Germinal center (tissue), 1 donor: ENCODE results near the gene SYS1.

Experiments
- DNase-seq: peaks from one replicate; pipeline ENCODE4 v3.0.0; 2012; ENCODE audit warnings: mixed read lengths, low spot score

SYS1 gene

DNA sequence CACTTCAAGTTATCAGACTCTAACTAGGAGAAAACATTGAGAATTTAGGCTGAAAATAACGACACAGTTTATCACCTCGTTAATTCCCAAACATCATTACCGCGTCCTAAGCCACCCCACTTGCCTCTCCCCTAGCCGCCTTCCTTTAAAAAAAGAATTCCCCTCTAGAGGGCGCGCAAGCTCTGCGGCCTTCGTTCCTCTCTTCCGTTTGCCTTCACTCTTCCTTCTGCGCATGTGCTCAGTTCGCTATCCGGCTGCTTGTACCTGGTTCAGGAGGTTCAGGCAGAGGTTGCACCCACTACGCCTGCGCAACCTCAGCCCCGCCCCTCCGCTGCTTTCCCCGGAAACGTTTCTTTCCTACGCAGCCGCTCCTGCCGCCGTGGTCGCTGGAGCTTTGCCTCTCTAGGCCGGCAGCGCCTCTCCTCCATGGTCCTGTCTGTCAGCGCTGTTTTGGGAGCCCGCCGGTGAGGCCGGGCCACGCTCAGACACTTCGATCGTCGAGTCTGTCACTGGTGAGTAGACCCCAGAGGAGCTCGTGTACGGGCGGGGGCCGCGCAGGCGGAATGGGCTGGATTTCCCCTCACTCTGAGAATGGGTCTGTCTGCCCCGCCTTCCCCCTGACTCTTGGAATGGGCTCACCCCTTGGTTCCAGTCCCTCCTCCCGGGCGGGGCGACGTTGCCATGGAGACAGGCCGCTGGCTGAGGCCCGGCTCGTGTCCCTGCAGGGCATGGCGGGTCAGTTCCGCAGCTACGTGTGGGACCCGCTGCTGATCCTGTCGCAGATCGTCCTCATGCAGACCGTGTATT lies at the start of gene SYS1:
Gene SYS1, plus strand, starts transcription at position 353 of the 807 bp plus-strand sequence. Its CDS starts 376 bp downstream, at position 729.
- DNase-seq, result peak; percentile 98

DNA sequence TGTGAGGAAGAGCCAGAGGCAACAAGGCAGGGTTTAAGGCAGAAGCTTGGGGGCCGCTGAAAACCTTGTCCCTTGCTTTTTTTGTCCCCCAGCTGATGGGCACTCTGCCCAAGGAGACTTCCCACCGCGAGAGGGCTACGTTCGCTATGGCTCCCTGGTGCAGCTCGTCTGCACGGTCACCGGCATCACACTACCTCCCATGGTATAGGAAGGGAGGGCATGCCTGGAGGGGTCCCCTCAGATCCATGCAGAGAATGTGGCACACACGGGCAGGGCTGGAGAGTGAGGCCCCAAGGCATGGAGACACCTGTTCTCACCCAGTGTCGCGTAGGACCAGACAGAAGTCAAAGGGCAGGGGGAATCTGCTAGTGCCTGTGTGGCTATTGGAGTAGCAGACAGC lies 49.0 kb upstream of the SYS1 start:
- no peak for DNase-seq

DNA sequence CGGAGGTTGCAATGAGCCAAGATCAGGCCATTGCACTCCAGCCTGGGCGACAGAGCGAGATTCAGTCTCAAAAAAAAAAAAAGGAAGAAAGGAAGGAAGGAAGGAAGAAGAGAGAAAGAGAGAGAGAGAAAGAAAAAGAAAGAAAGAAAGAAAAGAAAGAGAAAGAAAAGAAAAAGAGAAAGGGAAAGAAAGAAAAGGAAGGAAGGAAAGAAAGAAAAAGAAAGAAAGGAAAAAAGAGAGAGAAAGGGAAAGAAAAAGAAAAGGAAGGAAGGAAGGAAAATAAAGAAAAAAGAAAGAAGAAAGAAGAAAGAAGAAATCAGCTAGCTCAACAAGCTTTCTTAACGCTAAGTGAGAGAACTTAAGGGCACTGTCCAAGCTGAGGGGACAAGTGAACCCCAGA lies 47.3 kb upstream of the SYS1 start:
- no peak for DNase-seq

DNA sequence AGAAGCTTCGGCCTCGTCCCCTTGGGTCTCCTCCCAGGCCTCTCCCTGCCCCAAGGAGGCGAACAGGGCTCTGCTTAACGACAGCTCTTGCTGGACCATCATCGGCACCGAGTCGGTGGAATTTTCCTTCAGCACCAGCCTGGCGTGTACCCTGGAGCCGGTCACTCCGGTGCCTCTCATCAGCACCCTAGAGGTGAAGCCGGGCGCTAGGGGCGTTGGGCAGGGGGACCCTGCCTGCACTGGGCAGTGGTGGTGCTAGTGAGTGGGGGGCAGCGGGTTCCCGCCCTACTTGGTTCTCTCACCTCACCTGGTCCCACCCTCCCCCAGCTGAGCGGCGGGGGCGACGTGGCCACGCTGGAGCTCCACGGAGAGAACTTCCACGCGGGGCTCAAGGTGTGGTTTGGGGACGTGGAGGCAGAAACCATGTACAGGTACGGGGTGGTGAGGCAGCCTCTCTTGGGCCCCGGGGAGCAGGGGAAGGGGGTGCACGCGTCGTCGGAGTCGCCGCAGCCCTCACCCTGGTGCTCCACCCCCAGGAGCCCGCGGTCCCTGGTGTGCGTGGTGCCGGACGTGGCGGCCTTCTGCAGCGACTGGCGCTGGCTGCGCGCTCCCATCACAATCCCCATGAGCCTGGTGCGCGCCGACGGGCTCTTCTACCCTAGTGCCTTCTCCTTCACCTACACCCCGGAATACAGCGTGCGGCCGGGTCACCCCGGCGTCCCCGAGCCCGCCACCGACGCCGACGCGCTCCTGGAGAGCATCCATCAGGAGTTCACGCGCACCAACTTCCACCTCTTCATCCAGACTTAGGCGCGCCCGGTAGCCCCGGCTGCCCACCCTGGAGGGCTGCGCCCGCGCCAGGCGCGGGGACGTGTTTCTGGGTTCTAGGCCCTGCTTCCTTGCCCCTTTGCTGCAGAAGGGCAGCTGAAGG lies 46.5 kb upstream of the SYS1 start:
- DNase-seq, result no peak

DNA sequence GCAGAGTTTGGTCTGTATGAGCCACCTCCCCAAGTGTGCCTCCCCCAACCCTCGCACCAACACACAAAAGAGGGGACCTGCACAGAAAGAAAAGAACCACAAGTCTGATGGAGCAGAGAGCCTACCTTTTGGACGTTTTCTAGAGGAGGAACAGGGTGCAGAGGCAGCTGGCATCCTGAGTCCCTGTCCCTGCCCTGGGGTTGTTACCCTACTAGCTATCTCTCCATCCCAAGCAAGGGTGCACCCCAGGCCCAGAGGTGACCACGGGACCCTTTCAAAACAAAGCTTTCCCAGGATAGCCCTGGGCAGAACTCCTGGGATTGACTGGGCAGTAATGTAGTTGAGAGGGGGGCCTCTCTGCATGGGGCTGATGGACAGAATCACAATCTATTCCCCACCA lies 45.1 kb upstream of the SYS1 start:
- no peak for DNase-seq

DNA sequence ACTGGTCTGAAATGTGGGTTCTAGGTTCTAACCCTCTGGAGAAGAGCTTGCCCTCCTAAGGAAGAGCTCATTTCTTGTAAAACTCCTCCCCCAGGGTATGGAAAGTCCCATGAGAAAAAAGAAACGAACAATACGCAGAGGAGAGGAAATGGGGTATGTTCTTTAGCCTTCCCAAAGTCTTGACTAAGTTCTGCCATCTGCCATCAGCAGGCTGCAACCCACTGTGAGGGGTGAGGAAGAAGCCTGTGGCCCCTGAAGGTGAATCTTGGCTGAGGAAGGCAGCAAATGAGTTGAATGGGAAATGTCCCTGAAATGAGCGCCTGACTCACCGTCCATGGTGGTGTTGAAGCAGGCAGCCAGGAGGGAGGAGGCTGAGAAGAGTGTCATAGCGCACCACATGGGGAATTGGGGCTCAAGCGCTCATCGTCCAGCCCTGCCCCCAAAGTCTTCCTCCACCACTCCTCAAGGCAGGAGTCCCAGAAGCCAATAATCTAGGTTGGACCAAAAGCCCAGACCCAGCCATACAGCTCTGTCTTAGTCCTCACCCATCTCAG lies 44.5 kb upstream of the SYS1 start:
- DNase-seq, result no peak

DNA sequence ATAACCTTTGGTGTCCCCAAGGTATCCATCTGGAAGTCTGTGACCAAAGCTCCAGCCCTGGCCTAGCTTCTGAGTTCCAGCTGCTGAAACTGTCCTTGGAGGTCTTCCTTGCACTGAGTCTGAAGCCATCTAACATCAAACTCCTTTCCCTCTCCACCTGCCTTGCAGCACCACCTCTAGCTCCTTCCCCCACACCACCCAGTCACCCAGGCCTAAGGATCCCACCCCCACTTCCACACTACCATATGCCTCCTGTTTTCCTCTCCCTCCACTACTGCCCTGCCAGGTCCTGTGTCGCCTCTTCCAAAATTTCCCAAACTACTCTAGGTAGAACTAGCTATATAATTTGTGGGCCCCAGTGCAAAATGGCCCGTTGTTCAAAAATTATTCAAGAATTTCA lies 44.0 kb upstream of the SYS1 start:
- no peak for DNase-seq

DNA sequence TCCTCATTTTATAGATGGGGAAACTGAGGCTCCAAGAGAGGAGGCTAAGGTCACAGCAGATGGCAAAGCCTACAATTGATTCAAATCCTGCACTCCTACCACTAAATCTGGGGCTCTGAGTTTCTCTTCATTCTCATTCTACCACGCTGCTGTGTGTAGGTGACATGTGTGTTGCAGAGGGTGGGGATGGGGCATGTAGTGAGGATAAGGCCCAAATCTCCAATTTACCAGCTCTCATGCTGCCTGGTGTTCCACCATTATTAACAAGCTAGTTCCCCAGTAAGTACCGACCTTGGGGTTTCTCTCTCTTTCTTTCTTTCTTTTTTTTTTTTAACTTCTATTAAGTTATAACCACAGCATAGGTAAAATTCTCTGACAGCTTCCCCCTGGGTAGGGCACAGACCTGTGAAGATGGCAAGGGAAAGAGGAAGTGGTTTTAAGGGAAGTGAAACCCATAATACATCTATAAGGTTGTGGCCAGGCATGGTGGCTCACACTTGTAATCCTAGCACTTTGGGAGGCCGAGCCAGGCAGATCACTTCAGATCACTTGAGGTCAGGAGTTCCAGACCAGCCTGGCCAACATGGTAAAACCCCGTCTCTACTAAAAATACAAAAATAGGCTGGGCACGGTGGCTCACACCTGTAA lies 41.9 kb upstream of the SYS1 start:
- peak; percentile 83 for DNase-seq

DNA sequence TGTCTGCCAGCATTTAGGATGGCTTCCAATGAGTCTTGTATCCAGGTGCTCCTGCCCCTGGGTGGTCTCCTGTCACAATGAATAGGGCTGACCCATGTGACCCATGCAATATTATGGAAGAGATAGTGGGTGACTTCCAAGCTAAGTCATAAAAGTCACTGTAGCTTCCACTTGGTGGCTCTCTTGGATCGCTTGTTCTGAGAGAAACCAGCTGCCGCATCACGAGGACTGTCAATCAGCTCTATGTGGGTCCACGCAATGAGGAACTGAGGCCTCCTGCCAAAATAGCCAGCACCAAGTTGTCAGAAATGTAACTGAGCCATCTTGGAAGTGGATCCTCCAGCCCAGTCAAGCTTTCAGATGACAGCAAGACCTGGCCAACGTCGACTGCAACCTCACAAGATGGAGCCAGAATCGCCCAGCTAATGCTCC lies 40.0 kb upstream of the SYS1 start:
- DNase-seq, result peak; percentile 48

DNA sequence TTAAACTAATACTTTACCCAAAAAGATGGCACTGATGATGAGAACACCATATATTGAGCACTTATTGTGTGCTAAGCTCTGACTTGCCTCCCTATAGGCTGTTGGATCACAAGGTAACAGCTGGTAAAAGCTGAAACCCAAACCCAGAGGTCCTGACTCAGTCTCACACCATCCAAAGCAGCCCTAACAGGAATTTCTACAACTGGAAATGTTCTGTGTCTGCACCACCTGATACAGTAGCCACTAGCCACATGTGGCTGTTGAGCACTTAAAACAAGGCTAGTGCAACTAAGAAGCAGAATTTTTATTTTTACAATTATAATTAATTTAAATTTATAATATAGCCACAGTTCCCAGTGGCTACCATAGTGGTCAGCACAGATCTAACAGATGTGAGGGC lies 39.2 kb upstream of the SYS1 start:
- no peak for DNase-seq

DNA sequence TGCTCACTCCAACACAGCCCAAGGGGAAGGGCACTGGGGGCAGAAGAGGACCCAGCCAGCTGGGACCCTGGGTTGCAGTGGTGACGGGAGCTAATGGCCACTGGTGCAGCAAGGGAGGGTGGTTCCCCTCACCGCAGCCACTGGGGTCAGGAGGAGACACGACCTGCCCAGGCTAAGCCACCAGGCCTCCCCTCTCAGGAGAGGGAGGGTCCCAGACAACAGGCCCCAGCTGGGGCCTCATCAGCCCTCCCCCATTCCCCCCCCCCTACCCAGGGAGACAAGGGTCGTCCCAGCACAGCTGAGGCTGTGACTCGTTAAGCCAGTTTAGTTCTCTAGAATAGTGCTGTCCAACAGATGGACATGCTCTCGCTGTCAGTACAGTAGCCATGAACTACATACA lies 37.6 kb upstream of the SYS1 start:
- no peak for DNase-seq

DNA sequence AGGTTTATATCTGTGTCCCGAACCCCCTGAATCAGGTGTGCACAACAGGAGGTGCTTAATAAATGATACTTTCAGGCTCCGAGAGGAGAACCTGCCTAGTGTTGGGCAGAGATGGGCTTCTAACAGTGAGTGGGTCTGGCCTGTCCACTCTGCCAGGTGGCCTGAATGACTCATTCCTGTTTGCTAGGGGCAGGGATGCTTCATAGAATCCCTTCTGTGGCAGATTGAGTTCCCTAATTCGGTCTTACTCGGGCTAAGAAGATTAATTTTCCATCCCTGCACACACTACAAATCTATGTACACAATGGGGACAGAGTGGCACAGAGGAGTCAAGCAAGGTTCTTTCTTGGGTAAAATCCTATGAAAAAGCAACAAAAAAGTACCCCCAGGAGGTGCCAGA lies 34.5 kb upstream of the SYS1 start:
- DNase-seq, result no peak

DNA sequence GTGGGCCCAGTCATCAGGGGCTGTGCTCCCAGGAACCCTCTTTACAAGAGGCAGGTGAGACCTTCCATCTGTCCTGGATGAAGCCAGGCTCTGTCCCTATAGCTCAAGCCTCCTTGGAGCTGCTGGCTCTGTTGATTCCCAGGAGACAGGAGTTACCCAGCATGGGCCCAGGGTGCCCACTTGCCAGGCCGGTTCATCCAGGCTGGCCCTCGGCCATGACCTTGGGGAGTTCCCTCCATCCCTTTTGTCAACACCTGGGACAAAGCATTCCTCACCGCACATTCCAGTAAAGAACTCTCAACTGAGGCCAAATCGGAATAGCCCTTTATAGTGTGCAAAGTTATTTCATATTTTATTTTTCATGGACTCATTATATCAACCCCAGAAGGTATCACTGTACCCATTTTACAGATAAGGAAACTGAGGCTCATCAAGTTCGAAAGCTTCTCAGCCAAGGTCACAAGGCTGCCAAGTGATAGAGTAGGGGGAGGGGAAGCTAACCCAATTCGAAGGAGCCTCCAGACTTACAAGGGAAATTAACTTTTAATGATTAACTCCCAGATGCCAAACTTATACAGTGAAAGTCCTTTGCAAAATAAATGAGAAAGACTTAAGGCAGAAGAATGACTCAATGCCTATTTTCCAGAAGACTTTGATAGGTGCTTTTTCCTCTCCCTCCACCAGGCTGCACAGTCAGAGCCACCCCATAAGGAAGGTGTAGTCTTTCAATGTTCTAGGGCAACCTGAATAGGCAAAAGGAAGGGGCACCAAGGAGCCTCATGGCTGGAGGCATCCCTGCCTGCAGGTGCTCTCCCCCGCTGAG lies 33.2 kb upstream of the SYS1 start:
- DNase-seq, result no peak

DNA sequence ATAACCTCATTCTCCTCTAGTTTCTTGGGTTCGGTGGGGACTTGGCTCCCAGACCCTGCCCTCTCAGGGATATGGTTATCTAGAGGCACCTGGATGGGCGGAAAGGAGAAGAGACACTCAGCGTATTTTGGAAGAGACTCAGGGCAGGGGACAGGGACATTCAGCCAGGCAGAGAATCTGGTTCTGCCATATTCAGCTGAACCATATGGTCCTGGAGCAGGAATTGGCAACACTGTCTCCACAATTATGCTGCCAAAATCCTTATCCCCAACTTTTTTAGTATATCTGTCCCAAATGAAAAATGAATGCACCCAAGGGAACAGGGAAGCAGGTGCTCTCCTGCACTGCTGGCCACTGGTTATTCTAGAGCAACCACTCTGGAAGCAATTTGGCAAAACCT lies 32.5 kb upstream of the SYS1 start:
- DNase-seq, result no peak

DNA sequence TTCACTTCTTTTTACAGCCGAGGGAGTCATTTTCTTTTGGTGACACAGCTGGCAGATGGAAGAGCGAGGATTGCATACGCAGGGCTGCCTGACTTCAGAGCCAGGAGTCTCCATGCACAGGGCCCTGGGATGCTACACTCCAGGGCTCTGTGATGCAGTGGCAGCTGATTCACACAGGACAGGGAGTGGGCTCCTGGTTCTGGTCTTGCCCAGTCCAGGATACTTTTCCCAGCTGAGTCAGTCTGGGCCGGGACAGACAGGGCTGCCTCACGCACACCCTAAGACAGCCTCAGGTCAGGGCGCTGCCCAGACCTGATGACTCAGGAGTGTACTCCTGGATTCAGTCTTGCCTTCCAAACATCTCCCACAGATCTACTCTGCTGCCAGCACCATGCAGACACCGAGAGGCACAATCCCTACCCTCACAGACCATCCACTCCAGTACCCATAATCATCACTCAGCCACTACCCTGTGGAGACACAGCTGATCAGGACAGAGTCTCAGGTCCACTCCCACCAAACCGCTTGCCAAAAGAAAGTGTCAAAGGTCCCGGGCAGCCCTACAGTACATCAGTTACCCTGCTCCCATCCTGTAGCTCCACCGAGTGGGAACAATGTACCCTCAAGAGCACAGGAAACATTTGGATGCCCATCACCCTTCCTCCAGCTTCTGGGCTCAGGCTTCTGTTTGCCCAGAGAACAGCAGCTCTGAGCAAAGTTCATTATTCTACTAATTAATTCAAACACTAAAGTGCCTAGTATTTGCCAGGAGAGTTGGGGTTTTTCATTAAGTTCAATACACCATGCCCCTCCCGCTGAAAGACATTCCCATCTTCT lies 26.2 kb upstream of the SYS1 start:
- no peak for DNase-seq

DNA sequence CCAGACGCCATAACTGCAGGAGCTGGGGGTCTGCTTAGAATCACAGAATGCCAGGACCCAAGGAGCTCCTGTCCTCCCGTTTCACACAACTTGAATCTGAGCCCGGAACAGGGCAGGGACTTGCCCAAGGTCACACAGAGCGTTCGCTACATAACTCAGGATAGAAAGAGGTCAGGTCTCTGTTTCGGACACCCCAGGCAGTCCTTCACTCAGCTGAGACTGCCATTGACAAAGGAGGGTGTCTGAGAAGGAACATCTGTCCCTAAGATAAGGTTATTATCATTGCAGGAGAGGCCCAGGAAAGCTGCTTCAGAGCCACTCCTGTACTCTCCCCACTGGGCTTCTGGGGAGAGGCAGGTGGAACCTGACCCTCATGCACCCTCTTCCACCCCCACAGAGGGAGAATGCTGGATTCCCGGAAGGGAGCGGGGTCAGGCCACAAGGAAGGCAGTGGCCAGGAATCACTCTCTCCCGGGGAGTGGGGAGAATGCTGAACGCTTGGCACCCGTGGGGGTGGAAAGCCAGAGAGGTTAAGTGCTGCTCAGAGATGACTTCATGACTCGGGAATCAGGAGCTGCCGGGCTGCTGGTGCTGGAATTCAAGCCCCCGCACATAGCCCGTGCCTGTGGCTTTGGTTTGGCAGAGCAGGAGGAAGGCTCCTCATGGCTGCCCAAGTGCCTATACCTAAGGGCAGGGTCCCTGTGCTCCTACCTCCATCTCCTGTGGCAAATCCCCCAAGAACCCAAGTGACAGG lies 25.4 kb upstream of the SYS1 start:
- DNase-seq, result no peak

DNA sequence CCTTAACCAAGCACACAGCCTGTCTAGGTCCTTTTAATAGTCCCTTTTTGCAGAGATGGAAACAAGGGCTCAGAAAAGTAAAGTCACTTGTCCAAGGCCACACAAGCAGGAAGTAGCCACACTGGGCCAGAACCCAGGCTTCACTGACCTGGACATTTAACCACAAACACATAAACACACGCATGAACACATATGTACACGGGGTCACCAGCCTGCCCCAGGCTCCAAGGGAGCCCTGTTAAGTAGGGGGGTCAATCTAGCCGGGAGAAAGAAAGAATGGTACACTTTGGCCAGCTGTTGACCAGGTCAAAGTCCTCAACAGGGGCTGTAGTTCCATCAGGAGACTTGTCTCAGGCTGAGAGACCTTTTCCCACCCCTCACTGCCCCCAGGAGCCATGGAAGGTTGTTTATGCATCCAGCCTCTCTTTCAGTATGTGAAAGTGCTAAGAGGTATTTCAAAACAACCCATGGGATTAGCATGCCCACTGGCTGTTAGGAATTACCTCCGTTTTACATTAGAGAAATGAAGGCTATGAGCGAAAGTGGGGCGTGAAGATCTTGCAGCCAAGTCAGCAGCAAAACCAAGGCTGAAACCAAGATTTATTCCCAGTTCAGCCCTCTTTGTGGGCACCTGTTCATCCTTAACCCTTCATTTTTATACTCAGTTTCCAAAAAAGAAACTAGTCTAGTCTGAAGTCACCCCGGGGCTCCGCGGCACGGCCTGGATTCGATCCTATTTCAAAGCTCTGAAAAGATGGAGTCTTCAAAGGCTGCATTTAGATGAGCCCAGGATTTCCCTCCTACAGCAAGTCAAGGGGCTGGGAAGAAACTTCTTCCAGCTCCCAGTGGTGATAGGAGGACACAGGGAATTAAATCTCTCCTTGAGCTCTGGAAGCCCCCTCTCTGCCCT lies 24.6 kb upstream of the SYS1 start:
- no peak for DNase-seq

DNA sequence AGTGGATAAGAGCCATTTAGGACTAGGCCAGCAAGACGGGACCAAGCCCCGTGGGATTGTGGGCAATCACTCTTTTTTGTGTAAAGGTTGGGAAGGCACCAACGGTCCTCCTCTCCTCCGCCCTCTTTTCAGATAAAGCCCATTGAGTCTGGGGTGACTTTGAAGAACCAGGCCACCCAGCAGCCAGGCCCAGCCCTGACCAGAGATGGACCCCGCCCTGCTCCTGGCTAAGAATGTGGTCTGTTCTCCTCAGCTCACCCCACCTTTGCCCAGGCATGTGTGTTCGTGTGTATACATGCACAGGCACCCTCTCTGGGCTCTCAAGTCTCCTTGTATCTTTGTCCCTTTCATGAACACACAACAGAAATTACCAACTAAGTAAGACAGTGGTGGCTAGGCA lies 23.9 kb upstream of the SYS1 start:
- DNase-seq, result no peak

DNA sequence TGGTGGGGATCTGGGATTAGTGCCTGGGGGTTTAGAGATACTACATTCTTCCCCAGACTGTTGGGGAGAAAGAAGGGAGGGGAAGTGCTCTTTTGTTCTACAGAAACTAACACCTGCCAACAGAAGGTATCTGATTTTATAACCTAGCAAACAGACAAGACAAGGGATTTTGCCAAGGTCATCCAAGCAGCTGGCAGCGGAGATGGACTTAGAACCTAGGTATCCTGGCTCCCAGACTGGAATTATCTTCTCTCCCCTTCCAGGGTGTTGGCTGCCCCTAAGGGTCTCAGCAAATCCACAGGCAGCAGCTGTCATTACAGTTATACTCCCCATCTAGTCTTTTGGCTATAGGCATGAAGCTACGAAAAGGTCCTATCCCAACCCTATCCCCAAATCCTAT lies 23.2 kb upstream of the SYS1 start:
- no peak for DNase-seq
